Upper lobe of left lung (tissue), 6 donors: ENCODE data around the gene MTTP. TPM values are rescaled to one million over a fixed set of nuclear protein-coding genes. Genes with fewer than 3 reads are reported as not detected.

ENCODE experiments used
- ATAC-seq, 2 donors: fragments of 200-7000 bp; cut with Tn5 transposase; one replicate each; pipeline ENCODE4 v1.9.1; 2022; ENCODE audit warnings: mild to moderate bottlenecking in 2 of 2, moderate library complexity in 2 of 2; ENCODE audit not compliant: low FRiP score in 2 of 2
- DNase-seq, 2 donors: peaks; one replicate each; pipeline ENCODE4 v3.0.0-alpha.2; 2019 to 2020
- H3K27ac ChIP-seq, 4 donors: fragments of 200-600 bp; sonication (generic); one replicate each; pipeline ENCODE4 v1.5.1; 2016 to 2019
- H3K27me3 ChIP-seq, 4 donors: fragments of 200-600 bp; sonication (generic); one replicate each; pipeline ENCODE4 v1.5.1; 2017 to 2019
- H3K36me3 ChIP-seq, 4 donors: fragments of 200-600 bp; sonication (generic); one replicate each; pipeline ENCODE4 v1.5.1; 2016 to 2019
- H3K4me1 ChIP-seq, 4 donors: fragments of 200-600 bp; sonication (generic); one replicate each; pipeline ENCODE4 v1.5.1; 2018 to 2019
- H3K4me3 ChIP-seq, 4 donors: fragments of 200-600 bp; sonication (generic); one replicate each; pipeline ENCODE4 v1.5.1; 2017 to 2019; ENCODE audit warnings: mild to moderate bottlenecking in 2 of 4, moderate library complexity in 1 of 4
- H3K9me3 ChIP-seq, 4 donors: fragments of 200-600 bp; sonication (generic); one replicate each; pipeline ENCODE4 v1.5.1; 2018 to 2019
- EP300 ChIP-seq, 4 donors: sonication (generic); formaldehyde crosslinking; IDR thresholded peaks; one replicate each; pipeline ENCODE4 v1.5.1; 2017; ENCODE audit warnings: antibody characterized with exemption in 4 of 4, control low read depth in 2 of 4
- POLR2A ChIP-seq, 4 donors: fragments of 450-650 bp; IDR thresholded peaks; one replicate each; pipeline ENCODE4 v1.5.1; 2016 to 2017; ENCODE audit warnings: antibody characterized with exemption in 4 of 4, mild to moderate bottlenecking in 2 of 4
- POLR2AphosphoS5 ChIP-seq, 2 donors: sonication (generic); formaldehyde crosslinking; IDR thresholded peaks; one replicate each; pipeline ENCODE4 v1.5.1; 2017; ENCODE audit warnings: antibody characterized with exemption in 2 of 2
- WGBS, 2 donors: methylation state at CpG; one replicate each; pipeline ENCODE4 v1.1.5; 2017 to 2018; 5-methylcytosine and 5-hydroxymethylcytosine counted together
- total RNA-seq, 6 donors: library from RNA; depleted of rRNA in 4 of 6; stranded (reverse); fragments of >200 nt in 4 of 6; gene quantifications; one replicate each; pipeline versions ENCODE4 v1.1.0 to v1.2.1, GENCODE V29; 2016 to 2021
- TF ChIP-seq, protein P1 (sequence below), 6 experiments: fragments of 450-650 bp in 4 of 6; fragments of 200-600 bp in 2 of 6; sonication (generic) in 2 of 6; IDR thresholded peaks; one replicate each; pipeline ENCODE4 v1.5.1; 2016 to 2019; ENCODE audit warnings: antibody characterized with exemption in 6 of 6
- donor health status: DM: no; HTN: no; CAD: no; lungs with moderate emphysema.
- donor health status: DM: no; HTN: yes; CAD: no; lungs with severe emphysema.

The MTTP gene
- total RNA-seq, 6 donors from 2014 or later: 0.22 to 0.79 (median 0.47) TPM; not detected in 1

DNA sequence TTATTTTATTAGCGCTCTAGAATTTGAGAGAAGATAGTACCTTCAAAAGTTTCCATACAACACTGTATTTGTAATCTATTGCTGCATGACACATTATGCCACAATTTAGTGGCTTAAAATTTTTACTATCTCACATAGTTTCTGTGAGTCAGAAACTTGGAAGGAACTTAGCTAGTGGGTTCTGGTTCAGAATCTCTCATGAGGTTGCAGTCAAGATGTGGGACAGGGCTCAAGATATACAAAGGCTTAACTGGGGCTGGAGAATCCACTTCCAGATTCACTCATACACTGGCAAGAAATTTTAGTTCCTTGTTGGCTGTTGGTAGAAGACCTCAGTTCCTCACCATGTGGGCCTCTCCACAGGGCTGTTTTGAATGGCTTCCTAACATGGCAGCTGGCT is 94.5 kb downstream of the MTTP start:
- ATAC-seq (no peak), DNase-seq (no peak)
- Histone ChIP-seq H3K36me3 (no peaks in the 10 kb centered on the region), H3K9me3 (peaks cover 0 to 21% (median 13%) of the 10 kb centered on the region in 4 donors), H3K27ac (no peak overlapping the region), H3K27me3 (no peaks in the 10 kb centered on the region), H3K4me3 (no peak overlapping the region), H3K4me1 (no peaks in the 10 kb centered on the region)
- TF ChIP-seq, protein P1, sequence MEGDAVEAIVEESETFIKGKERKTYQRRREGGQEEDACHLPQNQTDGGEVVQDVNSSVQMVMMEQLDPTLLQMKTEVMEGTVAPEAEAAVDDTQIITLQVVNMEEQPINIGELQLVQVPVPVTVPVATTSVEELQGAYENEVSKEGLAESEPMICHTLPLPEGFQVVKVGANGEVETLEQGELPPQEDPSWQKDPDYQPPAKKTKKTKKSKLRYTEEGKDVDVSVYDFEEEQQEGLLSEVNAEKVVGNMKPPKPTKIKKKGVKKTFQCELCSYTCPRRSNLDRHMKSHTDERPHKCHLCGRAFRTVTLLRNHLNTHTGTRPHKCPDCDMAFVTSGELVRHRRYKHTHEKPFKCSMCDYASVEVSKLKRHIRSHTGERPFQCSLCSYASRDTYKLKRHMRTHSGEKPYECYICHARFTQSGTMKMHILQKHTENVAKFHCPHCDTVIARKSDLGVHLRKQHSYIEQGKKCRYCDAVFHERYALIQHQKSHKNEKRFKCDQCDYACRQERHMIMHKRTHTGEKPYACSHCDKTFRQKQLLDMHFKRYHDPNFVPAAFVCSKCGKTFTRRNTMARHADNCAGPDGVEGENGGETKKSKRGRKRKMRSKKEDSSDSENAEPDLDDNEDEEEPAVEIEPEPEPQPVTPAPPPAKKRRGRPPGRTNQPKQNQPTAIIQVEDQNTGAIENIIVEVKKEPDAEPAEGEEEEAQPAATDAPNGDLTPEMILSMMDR (IDR thresholded peaks at IDR 0.05): no peak
- TF ChIP-seq POLR2AphosphoS5 (IDR thresholded peaks at IDR 0.05) (no peak), EP300 (IDR thresholded peaks at IDR 0.05) (no peak), POLR2A (IDR thresholded peaks at IDR 0.05) (no peak)
- WGBS, 2 donors: 87 to 91% methylated on average over 1 of the region's 1 CpG

DNA sequence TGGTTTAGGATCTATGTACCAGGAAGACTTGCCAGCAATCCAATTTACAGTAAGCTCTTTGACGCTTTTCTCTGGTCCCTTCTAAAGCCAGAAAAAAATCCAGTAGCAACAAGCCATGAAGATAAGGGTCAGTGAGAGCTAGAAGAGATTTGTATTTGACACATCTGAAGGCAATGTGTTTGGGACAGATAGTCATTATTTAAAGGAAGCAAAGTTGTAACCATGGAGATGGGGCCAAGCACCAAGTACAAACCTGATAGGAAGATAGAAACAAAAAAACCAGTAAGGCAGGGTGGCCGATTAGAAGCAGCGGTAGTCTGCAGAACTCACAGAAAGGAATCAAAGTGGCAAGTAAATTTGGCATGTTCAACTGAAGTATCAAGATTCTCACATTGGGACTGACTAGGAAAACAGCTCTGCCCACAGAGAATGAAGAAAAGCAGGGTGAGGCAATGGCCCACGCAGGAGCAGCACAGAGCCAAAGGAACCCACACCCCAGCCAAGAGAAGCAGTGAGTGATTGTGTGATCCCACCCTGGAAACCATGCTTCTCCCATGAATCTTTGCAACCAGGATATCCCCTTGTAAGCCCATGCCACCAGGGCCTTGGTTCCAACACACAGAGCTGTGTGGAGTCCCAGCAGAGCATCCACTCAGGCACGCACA is 95.9 kb downstream of the MTTP start:
- DNase-seq: no peak
- Histone ChIP-seq H3K27ac (no peak overlapping the region), H3K36me3 (no peaks in the 10 kb centered on the region), H3K4me3 (no peak overlapping the region), H3K4me1 (no peaks in the 10 kb centered on the region), H3K27me3 (no peaks in the 10 kb centered on the region), H3K9me3 (peaks cover 0 to 22% (median 13%) of the 10 kb centered on the region in 4 donors)
- TF ChIP-seq, protein P1 (IDR thresholded peaks at IDR 0.05): no peak
- no peak for TF ChIP-seq EP300 (IDR thresholded peaks at IDR 0.05)
- no peak for TF ChIP-seq POLR2A (IDR thresholded peaks at IDR 0.05)
- no peak for TF ChIP-seq POLR2AphosphoS5 (IDR thresholded peaks at IDR 0.05)
- WGBS, 2 donors: 52 to 86% methylated on average over 4 to 5 of the region's 5 CpGs
- ATAC-seq: no peak

Other genes starting within 250 kb of the MTTP start
- gene ADH1C, start 222.1 kb upstream of the MTTP start, total RNA-seq: 10 to 100 TPM in 2 of 6 donors, 1 to 10 TPM in 4; 2.0 to 57.7 (median 7.6) TPM
- 1 to 10 TPM in 1 of 6 donors, under 1 TPM in 2, not detected in 3; 0.15 to 9.2 (median 0.30) TPM for gene ADH7, start 139.5 kb upstream of the MTTP start, total RNA-seq
- not detected for gene C4orf17, start 63.8 kb upstream of the MTTP start, total RNA-seq
- 10 to 100 TPM in 2 of 6 donors, 1 to 10 TPM in 3, under 1 TPM in 1; 1.00 to 22.8 (median 5.2) TPM for gene TRMT10A, start 10.8 kb upstream of the MTTP start, total RNA-seq
- gene C4orf54, start 83.0 kb downstream of the MTTP start, total RNA-seq: under 1 TPM in 2 of 6 donors, not detected in 4; 0.03 TPM
- gene DAPP1, start 242.0 kb downstream of the MTTP start, total RNA-seq: 10 to 100 TPM in 3 of 6 donors, 1 to 10 TPM in 3; 5.6 to 14.5 (median 10.6) TPM